ENCODE measurements around the gene MMP25.

MMP25 gene

DNA sequence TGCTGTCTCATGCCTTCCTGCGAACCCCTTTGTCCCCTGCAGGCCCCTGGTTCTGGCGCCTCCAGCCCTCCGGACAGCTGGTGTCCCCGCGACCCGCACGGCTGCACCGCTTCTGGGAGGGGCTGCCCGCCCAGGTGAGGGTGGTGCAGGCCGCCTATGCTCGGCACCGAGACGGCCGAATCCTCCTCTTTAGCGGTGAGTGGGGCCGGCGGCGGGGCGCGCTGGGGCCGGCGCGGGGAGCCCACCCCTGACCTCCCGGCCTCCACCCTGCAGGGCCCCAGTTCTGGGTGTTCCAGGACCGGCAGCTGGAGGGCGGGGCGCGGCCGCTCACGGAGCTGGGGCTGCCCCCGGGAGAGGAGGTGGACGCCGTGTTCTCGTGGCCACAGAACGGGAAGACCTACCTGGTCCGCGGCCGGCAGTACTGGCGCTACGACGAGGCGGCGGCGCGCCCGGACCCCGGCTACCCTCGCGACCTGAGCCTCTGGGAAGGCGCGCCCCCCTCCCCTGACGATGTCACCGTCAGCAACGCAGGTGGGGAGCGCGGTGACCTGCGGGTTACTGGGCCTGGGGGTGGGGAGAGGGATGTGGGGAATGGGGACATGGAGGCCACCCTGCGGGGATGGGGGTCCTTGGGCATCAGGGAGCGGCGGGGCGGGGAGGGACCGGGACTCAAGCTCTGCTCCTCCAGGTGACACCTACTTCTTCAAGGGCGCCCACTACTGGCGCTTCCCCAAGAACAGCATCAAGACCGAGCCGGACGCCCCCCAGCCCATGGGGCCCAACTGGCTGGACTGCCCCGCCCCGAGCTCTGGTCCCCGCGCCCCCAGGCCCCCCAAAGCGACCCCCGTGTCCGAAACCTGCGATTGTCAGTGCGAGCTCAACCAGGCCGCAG, 12.0 kb downstream of the MMP25 start:
- peak overlapping the region; percentile 91 for H3K4me3 ChIP-seq
- H3K27ac ChIP-seq = peak overlapping the region; percentile 44 to 80
- no peak for TF ChIP-seq CTCF (IDR thresholded peaks at IDR 0.05)
- no peak for DNase-seq (ENCODE audit: low spot score)

GRCh38 chr16:3059041-3059722, 12.8 kb downstream of the MMP25 start:
- TF ChIP-seq CTCF (IDR thresholded peaks at IDR 0.05) = peak; percentile 93
- H3K27ac ChIP-seq = peak overlapping the region; percentile 44 to 80
- H3K4me3 ChIP-seq = peak overlapping the region; percentile 91
- DNase-seq (ENCODE audit: low spot score) = peak; percentile 90

DNA sequence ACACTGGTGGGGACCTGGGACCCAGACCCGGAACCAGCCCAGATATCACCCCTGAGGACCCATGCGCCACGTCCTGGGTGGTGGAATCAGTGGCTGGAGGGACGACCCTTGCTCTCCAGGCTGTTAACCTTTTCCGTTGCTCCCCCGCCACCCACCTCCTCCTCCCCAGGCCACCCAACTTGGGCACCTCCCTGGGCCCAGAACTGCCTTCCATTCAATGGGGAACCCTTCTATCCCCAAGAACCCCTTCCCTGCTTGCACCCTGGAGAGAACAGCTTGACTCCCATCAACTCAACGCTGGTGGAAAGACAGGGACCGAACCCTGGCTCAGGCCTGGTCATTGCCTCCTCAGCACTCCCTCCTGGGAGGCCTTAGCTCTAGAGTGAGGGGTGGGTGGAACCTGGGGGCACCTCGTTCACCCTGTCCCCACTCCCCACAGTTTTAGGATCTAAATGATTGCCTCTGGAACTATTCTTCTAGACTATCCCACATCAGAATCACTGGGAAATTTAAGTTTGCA, 13.4 kb downstream of the MMP25 start:
- TF ChIP-seq CTCF (IDR thresholded peaks at IDR 0.05) = no peak
- Histone ChIP-seq H3K4me3 (peak overlapping the region; percentile 91), H3K27ac (peak overlapping the region; percentile 26 to 80)
- no peak for DNase-seq (ENCODE audit: low spot score)

- no peak for DNase-seq (ENCODE audit: low spot score)
- Histone ChIP-seq H3K27ac (no peak overlapping the region), H3K4me3 (no peak overlapping the region)
- TF ChIP-seq CTCF (IDR thresholded peaks at IDR 0.05) = no peak
Observed at GRCh38 chr16:3060339-3061127, 14.2 kb downstream of the MMP25 start.

DNA sequence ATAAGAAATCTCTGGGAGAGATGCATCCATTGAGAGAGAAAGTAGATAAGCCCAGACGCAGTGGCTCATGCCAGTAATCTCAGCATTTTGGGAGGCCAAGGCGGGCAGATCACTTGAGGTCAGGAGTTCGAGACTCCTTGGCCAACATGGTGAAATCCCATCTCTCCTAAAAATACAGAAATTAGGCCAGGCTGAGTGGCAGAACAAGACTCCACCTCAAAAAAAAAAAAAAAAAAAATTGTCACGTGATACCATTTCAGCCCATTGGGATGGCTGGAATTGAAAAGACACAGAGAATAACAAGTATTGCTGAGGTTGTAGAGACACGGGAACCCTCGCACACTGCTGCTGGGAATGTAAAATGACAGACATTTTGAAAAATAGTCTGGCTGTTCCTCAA, 16.2 kb downstream of the MMP25 start:
- Histone ChIP-seq H3K27ac (no peak overlapping the region), H3K4me3 (no peak overlapping the region)
- DNase-seq (ENCODE audit: low spot score) = no peak
- TF ChIP-seq CTCF (IDR thresholded peaks at IDR 0.05) = no peak

DNA sequence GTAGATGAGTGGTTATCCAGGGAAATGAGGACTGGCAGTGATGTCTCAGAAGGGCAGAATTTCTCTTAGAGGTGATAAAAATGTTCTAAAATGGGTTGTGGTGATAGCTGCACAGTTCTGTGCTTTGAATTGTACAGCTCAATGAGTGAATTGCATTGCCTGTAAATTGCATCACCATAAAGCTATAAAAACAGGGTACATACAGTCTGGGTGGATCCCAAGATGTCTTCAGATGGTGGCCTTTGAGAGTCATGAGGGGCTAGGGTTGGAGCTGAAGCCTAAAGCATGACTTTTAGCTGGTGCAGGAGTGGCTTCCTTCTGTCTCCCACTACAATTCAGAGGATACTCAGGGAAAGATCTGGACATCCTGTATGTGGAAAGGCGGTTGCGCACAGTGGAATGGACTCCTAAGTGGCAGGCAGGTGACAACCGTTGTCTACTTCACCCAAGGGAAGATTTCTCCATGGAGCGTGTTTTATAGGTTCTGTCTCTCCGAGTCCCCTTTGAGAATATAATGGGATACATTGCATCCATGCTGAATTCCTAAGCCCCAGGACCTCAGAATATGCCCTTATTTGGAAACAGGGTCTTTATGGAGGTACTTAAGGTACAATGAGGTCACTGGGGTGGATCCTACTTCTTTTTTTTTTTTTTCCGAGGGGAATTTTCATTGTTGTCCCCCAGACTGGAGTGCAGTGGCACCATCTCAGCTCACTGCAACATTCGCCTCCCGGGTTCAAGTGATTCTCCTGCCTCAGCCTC, 17.4 kb downstream of the MMP25 start:
- H3K4me3 ChIP-seq = no peak overlapping the region
- DNase-seq (ENCODE audit: low spot score) = no peak
- no peak overlapping the region for H3K27ac ChIP-seq
- no peak for TF ChIP-seq CTCF (IDR thresholded peaks at IDR 0.05)

Measured in coronary artery (tissue), 2 donors.